Panc1 (cell line): ENCODE data around the gene CCR8. TPM values are rescaled to one million over a fixed set of nuclear protein-coding genes. Genes with fewer than 3 reads are reported as not detected.

Source experiments
- ATAC-seq: fragments of 200-7000 bp; cut with Tn5 transposase; 2 replicates; pipeline ENCODE4 v1.9.1; 2020; ENCODE audit warnings: mild to moderate bottlenecking, moderate library complexity
- BruUV-seq: library from RNA; stranded (reverse); fragments of 400-500 nt; replicated peaks from 2 replicates; lab custom pipeline; 2021; lab: Mats Ljungman, UMichigan
- CTCF ChIA-PET: fragments of 300-600 bp; sonication (Branson Sonifier 250); formaldehyde crosslinking; loops from one replicate; lab custom pipeline; 2022; ENCODE audit warnings: antibody characterized with exemption; lab: Charles Lee
- POLR2A ChIA-PET: fragments of 300-600 bp; sonication (Branson Sonifier 250); formaldehyde crosslinking; loops from one replicate; lab custom pipeline; 2022; ENCODE audit warnings: antibody characterized with exemption; lab: Charles Lee
- DNase-seq: peaks from one replicate; pipeline ENCODE4 v3.0.0-alpha.2; 2010; ENCODE audit warnings: low read depth, low spot score
- H3K27ac ChIP-seq: 2 replicates; pipeline ENCODE4 v1.5.1; 2011; ENCODE audit warnings: mild to moderate bottlenecking, low read length, inconsistent platforms
- H3K27me3 ChIP-seq: fragments of 200-500 bp; sonication (Bioruptor generic); 2 replicates; pipeline ENCODE4 v1.6.0; 2014; ENCODE audit warnings: low read length, inconsistent platforms; ENCODE audit not compliant: control insufficient read depth, insufficient read depth
- H3K36me3 ChIP-seq: fragments of 200-500 bp; sonication (Bioruptor generic); 2 replicates; pipeline ENCODE4 v1.5.1; 2014; ENCODE audit warnings: inconsistent platforms, mild to moderate bottlenecking, low read length, moderate library complexity; ENCODE audit not compliant: control insufficient read depth, insufficient read depth
- H3K4me1 ChIP-seq: 2 replicates; pipeline ENCODE4 v1.5.1; 2011; ENCODE audit warnings: inconsistent platforms, mild to moderate bottlenecking, low read length, moderate library complexity; ENCODE audit not compliant: control insufficient read depth, insufficient read depth
- H3K4me3 ChIP-seq, 2 experiments: 2 replicates each; pipeline ENCODE4 v1.5.1; 2011 to 2012; ENCODE audit warnings: low read depth in 2 of 2, low read length in 2 of 2, mild to moderate bottlenecking in 2 of 2, inconsistent platforms in 1 of 2, moderate library complexity in 1 of 2
- H3K9me3 ChIP-seq: fragments of 200-500 bp; sonication (Bioruptor generic); 2 replicates; pipeline ENCODE4 v1.5.1; 2014; ENCODE audit warnings: low read depth, mild to moderate bottlenecking, inconsistent platforms, low read length, moderate library complexity; ENCODE audit not compliant: control insufficient read depth, insufficient read depth
- POLR2AphosphoS5 ChIP-seq: IDR thresholded peaks from 2 replicates; pipeline ENCODE4 v1.6.1; 2012; ENCODE audit warnings: mild to moderate bottlenecking, low read depth, low read length, moderate library complexity
- REST ChIP-seq, 2 experiments: IDR thresholded peaks; 2 replicates each; pipeline ENCODE4 v1.6.1; 2011 to 2012; ENCODE audit warnings: low read depth in 2 of 2, control low read depth in 1 of 2, low read length in 1 of 2, mild to moderate bottlenecking in 1 of 2, moderate library complexity in 1 of 2; ENCODE audit not compliant: insufficient read depth in 1 of 2
- SIN3A ChIP-seq: IDR thresholded peaks from 2 replicates; pipeline ENCODE4 v1.6.1; 2012; ENCODE audit warnings: low read depth, mild to moderate bottlenecking, low read length, moderate library complexity, borderline replicate concordance; ENCODE audit not compliant: insufficient read depth
- TCF7L2 ChIP-seq: IDR thresholded peaks from 2 replicates; pipeline ENCODE4 v1.6.1; 2011; ENCODE audit warnings: mild to moderate bottlenecking, low read depth, low read length, inconsistent platforms
- in situ Hi-C: cut with HindIII; loops from 2 replicates; pipeline ENCODE4 v1.10.0; 2016; ENCODE audit warnings: low sequenced_read_pairs, low pct_unique_long_range_greater_than_20kb
- intact Hi-C: fragments of 100-400 bp; cut with micrococcal nuclease; formaldehyde crosslinking; loops from one replicate; pipeline ENCODE4 v1.10.0; 2022; ENCODE audit not compliant: unreplicated experiment
- total RNA-seq: library from RNA; stranded (reverse); gene quantifications from one replicate; pipeline ENCODE4 v1.2.1, GENCODE V29; 2021; ENCODE audit not compliant: unreplicated experiment
- TF ChIP-seq, protein P1 (sequence below): fragments of 450-650 bp; IDR thresholded peaks from 2 replicates; pipeline ENCODE4 v1.5.1; 2017; ENCODE audit warnings: mild to moderate bottlenecking

CCR8 gene
- total RNA-seq, 1 experiment from 2014 or later, result not detected

GRCh38 chr3:39285332-39285731, 44.2 kb upstream of the CCR8 start:
- ATAC-seq (no peak), DNase-seq (no peak)
- intact Hi-C loops, result loop anchor here (5.0 kb wide), 3 partner anchors 78 to 183 kb away; no protein-coding TSS in a partner anchor
- no peaks in the 10 kb centered on the region for H3K9me3 ChIP-seq
- ChIA-PET POLR2A (interaction anchor here (0.6 kb wide), 2 partner anchors 109 to 141 kb away, joined by 4 to 6 read pairs; no protein-coding TSS in a partner anchor), CTCF (interaction anchor here (0.6 kb wide), 1 partner anchor 159 kb away, joined by 3 read pairs; no protein-coding TSS in a partner anchor)
- in situ Hi-C loops, result no loop called here
- H3K4me1 ChIP-seq, result no peaks in the 10 kb centered on the region
- TF ChIP-seq, protein P1, sequence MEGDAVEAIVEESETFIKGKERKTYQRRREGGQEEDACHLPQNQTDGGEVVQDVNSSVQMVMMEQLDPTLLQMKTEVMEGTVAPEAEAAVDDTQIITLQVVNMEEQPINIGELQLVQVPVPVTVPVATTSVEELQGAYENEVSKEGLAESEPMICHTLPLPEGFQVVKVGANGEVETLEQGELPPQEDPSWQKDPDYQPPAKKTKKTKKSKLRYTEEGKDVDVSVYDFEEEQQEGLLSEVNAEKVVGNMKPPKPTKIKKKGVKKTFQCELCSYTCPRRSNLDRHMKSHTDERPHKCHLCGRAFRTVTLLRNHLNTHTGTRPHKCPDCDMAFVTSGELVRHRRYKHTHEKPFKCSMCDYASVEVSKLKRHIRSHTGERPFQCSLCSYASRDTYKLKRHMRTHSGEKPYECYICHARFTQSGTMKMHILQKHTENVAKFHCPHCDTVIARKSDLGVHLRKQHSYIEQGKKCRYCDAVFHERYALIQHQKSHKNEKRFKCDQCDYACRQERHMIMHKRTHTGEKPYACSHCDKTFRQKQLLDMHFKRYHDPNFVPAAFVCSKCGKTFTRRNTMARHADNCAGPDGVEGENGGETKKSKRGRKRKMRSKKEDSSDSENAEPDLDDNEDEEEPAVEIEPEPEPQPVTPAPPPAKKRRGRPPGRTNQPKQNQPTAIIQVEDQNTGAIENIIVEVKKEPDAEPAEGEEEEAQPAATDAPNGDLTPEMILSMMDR, result no peak
- TF ChIP-seq POLR2AphosphoS5, result no peak
- BruUV-seq, result no TSS peak
- no peaks in the 10 kb centered on the region for H3K36me3 ChIP-seq
- no peaks in the 10 kb centered on the region for H3K27me3 ChIP-seq
- no peak overlapping the region for H3K4me3 ChIP-seq
- H3K27ac ChIP-seq, result no peak overlapping the region

GRCh38 chr3:39286771-39287170, 42.7 kb upstream of the CCR8 start:
- no peak for TF ChIP-seq TCF7L2
- no peak for TF ChIP-seq POLR2AphosphoS5
- TF ChIP-seq REST (IDR thresholded peaks at IDR 0.05; ENCODE audit: insufficient read depth in 1 of 2, low read depth in 2 of 2, low read length in 1 of 2), result no peak
- TF ChIP-seq, protein P1, result no peak
- no peak for TF ChIP-seq SIN3A
- DNase-seq, result no peak
- intact Hi-C loops (loop anchor here (5.0 kb wide), 3 partner anchors 79 to 184 kb away; no protein-coding TSS in a partner anchor), in situ Hi-C loops (no loop called here)
- H3K27ac ChIP-seq, result no peak overlapping the region
- no peaks in the 10 kb centered on the region for H3K4me1 ChIP-seq
- no peaks in the 10 kb centered on the region for H3K9me3 ChIP-seq
- ChIA-PET CTCF (interaction anchor here (0.7 to 1.1 kb wide), 2 partner anchors 96 to 491 kb away, joined by 3 to 7 read pairs; no protein-coding TSS in a partner anchor), POLR2A (no interaction called here)
- H3K36me3 ChIP-seq, result no peaks in the 10 kb centered on the region
- no peak for ATAC-seq
- no peaks in the 10 kb centered on the region for H3K27me3 ChIP-seq
- no TSS peak for BruUV-seq
- H3K4me3 ChIP-seq, result no peak overlapping the region
